WTC11 (cell line): ENCODE data around the gene PSMA3. TPM values are rescaled to one million over a fixed set of nuclear protein-coding genes. Genes with fewer than 3 reads are reported as not detected.

ENCODE experiments used
- ATAC-seq: fragments of 200-7000 bp; cut with Tn5 transposase; 2 replicates; pipeline ENCODE4 v1.10.0; 2021; ENCODE audit warnings: mild to moderate bottlenecking, moderate library complexity
- CTCF ChIA-PET: fragments of 300-600 bp; sonication (Branson Sonifier 250); formaldehyde crosslinking; loops from one replicate; lab custom pipeline; 2021; ENCODE audit warnings: antibody characterized with exemption; lab: Charles Lee
- POLR2A ChIA-PET: fragments of 350-600 bp; sonication (Branson Sonifier 250); formaldehyde crosslinking; loops from one replicate; lab custom pipeline; 2021; ENCODE audit warnings: antibody characterized with exemption; lab: Charles Lee
- DNase-seq: peaks from one replicate; pipeline ENCODE4 v3.0.0; 2021; ENCODE audit warnings: low spot score
- H3K27ac Mint-ChIP-seq: 2 replicates; pipeline ENCODE4 v1.8.0; 2021; ENCODE audit warnings: mixed read lengths
- H3K27me3 Mint-ChIP-seq: 2 replicates; pipeline ENCODE4 v1.8.0; 2021; ENCODE audit warnings: low read depth, mild to moderate bottlenecking, moderate library complexity, mixed read lengths
- H3K36me3 Mint-ChIP-seq: 2 replicates; pipeline ENCODE4 v1.8.0; 2021; ENCODE audit warnings: mixed read lengths
- H3K4me1 Mint-ChIP-seq: 2 replicates; pipeline ENCODE4 v1.8.0; 2022; ENCODE audit warnings: mixed read lengths
- H3K4me3 Mint-ChIP-seq: 2 replicates; pipeline ENCODE4 v1.8.0; 2021; ENCODE audit warnings: mild to moderate bottlenecking, moderate library complexity, mixed read lengths
- H3K9me3 Mint-ChIP-seq: 2 replicates; pipeline ENCODE4 v1.8.0; 2021; ENCODE audit warnings: mixed read lengths
- ATF2 ChIP-seq: sonication (generic); formaldehyde crosslinking; IDR thresholded peaks from 2 replicates; pipeline ENCODE4 v1.8.1; 2022; ENCODE audit warnings: low read depth, missing genetic modification reagents, borderline replicate concordance
- CBFB ChIP-seq: sonication (generic); formaldehyde crosslinking; IDR thresholded peaks from 2 replicates; pipeline ENCODE4 v1.8.1; 2022; ENCODE audit warnings: mild to moderate bottlenecking, low read depth, missing genetic modification reagents
- CREB1 ChIP-seq: sonication (generic); formaldehyde crosslinking; IDR thresholded peaks from 2 replicates; pipeline ENCODE4 v1.8.0; 2023; ENCODE audit warnings: mild to moderate bottlenecking, missing genetic modification reagents
- E2F1 ChIP-seq: sonication (generic); formaldehyde crosslinking; IDR thresholded peaks from 2 replicates; pipeline ENCODE4 v1.8.0; 2022; ENCODE audit warnings: mild to moderate bottlenecking, missing genetic modification reagents
- E2F5 ChIP-seq: sonication (generic); formaldehyde crosslinking; IDR thresholded peaks from 2 replicates; pipeline ENCODE4 v1.8.1; 2022; ENCODE audit warnings: mild to moderate bottlenecking, moderate library complexity, missing genetic modification reagents
- EMX1 ChIP-seq: fragments of 250-450 bp; sonication (Bioruptor Pico); IDR thresholded peaks from 2 replicates; pipeline ENCODE4 v1.8.0; 2021; ENCODE audit warnings: mild to moderate bottlenecking
- FOXJ3 ChIP-seq: sonication (generic); formaldehyde crosslinking; IDR thresholded peaks from 2 replicates; pipeline ENCODE4 v1.9.0; 2021; ENCODE audit warnings: missing genetic modification reagents, mild to moderate bottlenecking, borderline replicate concordance
- FOXP1 ChIP-seq: sonication (generic); formaldehyde crosslinking; IDR thresholded peaks from 2 replicates; pipeline ENCODE4 v1.8.0; 2022; ENCODE audit warnings: missing genetic modification reagents, mild to moderate bottlenecking, moderate library complexity, borderline replicate concordance
- GRHL2 ChIP-seq: fragments of 250-450 bp; sonication (Bioruptor Pico); IDR thresholded peaks from 2 replicates; pipeline ENCODE4 v1.8.0; 2022; ENCODE audit warnings: mild to moderate bottlenecking, moderate library complexity; ENCODE audit not compliant: insufficient replicate concordance, severe bottlenecking
- MAX ChIP-seq: sonication (generic); formaldehyde crosslinking; IDR thresholded peaks from 2 replicates; pipeline ENCODE4 v1.8.0; 2022; ENCODE audit warnings: mild to moderate bottlenecking, missing genetic modification reagents
- NR1H2 ChIP-seq: sonication (generic); formaldehyde crosslinking; IDR thresholded peaks from 2 replicates; pipeline ENCODE4 v1.9.0; 2021; ENCODE audit warnings: mild to moderate bottlenecking, moderate library complexity, missing genetic modification reagents
- SMAD4 ChIP-seq: sonication (generic); formaldehyde crosslinking; IDR thresholded peaks from 2 replicates; pipeline ENCODE4 v1.8.0; 2022; ENCODE audit warnings: mild to moderate bottlenecking, missing genetic modification reagents
- SOX15 ChIP-seq: fragments of 250-450 bp; sonication (Bioruptor Pico); IDR thresholded peaks from 2 replicates; pipeline ENCODE4 v1.9.0; 2021; ENCODE audit warnings: mild to moderate bottlenecking
- TCF7 ChIP-seq: sonication (generic); formaldehyde crosslinking; IDR thresholded peaks from 2 replicates; pipeline ENCODE4 v1.8.0; 2022; ENCODE audit warnings: mild to moderate bottlenecking, low read depth, missing genetic modification reagents, moderate library complexity
- TEAD1 ChIP-seq: sonication (generic); formaldehyde crosslinking; IDR thresholded peaks from 2 replicates; pipeline ENCODE4 v1.8.0; 2022; ENCODE audit warnings: mild to moderate bottlenecking, missing genetic modification reagents
- TEAD4 ChIP-seq: sonication (generic); formaldehyde crosslinking; IDR thresholded peaks from 2 replicates; pipeline ENCODE4 v1.8.0; 2022; ENCODE audit warnings: mild to moderate bottlenecking, missing genetic modification reagents
- ZBTB21 ChIP-seq: sonication (generic); formaldehyde crosslinking; IDR thresholded peaks from 2 replicates; pipeline ENCODE4 v1.8.1; 2023; ENCODE audit warnings: mild to moderate bottlenecking, missing genetic modification reagents, borderline replicate concordance
- ZNF232 ChIP-seq: sonication (generic); formaldehyde crosslinking; IDR thresholded peaks from 2 replicates; pipeline ENCODE4 v1.8.0; 2022; ENCODE audit warnings: mild to moderate bottlenecking, missing genetic modification reagents
- ZNF671 ChIP-seq: fragments of 250-450 bp; sonication (Bioruptor Pico); IDR thresholded peaks from 2 replicates; pipeline ENCODE4 v1.8.0; 2021; ENCODE audit warnings: mild to moderate bottlenecking
- total RNA-seq: library from RNA; stranded (reverse); gene quantifications from 3 replicates; pipeline ENCODE4 v1.2.3, GENCODE V29; 2021
- TF ChIP-seq, protein P1 (sequence below): fragments of 250-450 bp; sonication (Bioruptor Pico); IDR thresholded peaks from 2 replicates; pipeline ENCODE4 v1.9.0; 2021; ENCODE audit warnings: mild to moderate bottlenecking
- TF ChIP-seq, protein P2 (sequence below): sonication (generic); formaldehyde crosslinking; IDR thresholded peaks from 2 replicates; pipeline ENCODE4 v1.8.0; 2023; ENCODE audit warnings: missing genetic modification reagents, mild to moderate bottlenecking, borderline replicate concordance
- TF ChIP-seq, protein P3 (sequence below): sonication (generic); formaldehyde crosslinking; IDR thresholded peaks from 2 replicates; pipeline ENCODE4 v1.8.1; 2022; ENCODE audit warnings: low read depth, mild to moderate bottlenecking, moderate library complexity, missing genetic modification reagents, borderline replicate concordance
- TF ChIP-seq, protein P4 (sequence below): fragments of 200-600 bp; IDR thresholded peaks from 2 replicates; pipeline ENCODE4 v1.8.0; 2022; ENCODE audit warnings: antibody characterized with exemption

PSMA3 gene
- total RNA-seq, 1 experiment from 2014 or later = 286 TPM

- no peak for TF ChIP-seq TEAD4 (CRISPR knock-in tag)
- no peak for TF ChIP-seq NR1H2 (CRISPR knock-in tag)
- no peak for TF ChIP-seq E2F5 (CRISPR knock-in tag)
- TF ChIP-seq EMX1 (CRISPR knock-in tag) = no peak
- TF ChIP-seq CBFB (CRISPR knock-in tag) = no peak
- no peak for TF ChIP-seq ATF2 (CRISPR knock-in tag)
- TF ChIP-seq, protein P1, sequence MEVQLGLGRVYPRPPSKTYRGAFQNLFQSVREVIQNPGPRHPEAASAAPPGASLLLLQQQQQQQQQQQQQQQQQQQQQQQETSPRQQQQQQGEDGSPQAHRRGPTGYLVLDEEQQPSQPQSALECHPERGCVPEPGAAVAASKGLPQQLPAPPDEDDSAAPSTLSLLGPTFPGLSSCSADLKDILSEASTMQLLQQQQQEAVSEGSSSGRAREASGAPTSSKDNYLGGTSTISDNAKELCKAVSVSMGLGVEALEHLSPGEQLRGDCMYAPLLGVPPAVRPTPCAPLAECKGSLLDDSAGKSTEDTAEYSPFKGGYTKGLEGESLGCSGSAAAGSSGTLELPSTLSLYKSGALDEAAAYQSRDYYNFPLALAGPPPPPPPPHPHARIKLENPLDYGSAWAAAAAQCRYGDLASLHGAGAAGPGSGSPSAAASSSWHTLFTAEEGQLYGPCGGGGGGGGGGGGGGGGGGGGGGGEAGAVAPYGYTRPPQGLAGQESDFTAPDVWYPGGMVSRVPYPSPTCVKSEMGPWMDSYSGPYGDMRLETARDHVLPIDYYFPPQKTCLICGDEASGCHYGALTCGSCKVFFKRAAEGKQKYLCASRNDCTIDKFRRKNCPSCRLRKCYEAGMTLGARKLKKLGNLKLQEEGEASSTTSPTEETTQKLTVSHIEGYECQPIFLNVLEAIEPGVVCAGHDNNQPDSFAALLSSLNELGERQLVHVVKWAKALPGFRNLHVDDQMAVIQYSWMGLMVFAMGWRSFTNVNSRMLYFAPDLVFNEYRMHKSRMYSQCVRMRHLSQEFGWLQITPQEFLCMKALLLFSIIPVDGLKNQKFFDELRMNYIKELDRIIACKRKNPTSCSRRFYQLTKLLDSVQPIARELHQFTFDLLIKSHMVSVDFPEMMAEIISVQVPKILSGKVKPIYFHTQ (CRISPR knock-in tag) = no peak
Observed at GRCh38 chr14:58282925-58283593, 38.4 kb downstream of the PSMA3 start (continued).

DNA sequence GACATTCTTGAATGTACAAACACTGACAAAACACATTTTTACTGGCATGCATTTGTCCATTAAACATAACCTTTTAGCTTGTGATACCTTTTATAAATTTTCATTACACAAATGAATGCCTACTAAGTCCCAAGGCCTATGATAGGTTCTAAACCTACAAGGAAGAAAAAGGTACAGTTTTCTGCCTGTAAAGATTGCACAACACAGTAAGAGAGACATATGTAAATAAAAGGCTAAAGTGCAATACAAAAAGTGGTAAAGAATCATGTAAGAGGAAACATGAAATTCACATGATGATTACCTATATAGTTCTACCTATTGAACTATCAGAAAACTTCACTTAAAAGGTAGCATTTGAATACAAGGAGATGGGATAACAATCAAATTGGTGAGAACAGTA lies 39.1 kb downstream of the PSMA3 start:
- ChIA-PET CTCF (no interaction called here), POLR2A (no interaction called here)
- Mint-ChIP-seq H3K9me3 (no peaks in the 10 kb centered on the region), H3K4me3 (no peak overlapping the region), H3K4me1 (no peaks in the 10 kb centered on the region), H3K27ac (no peak overlapping the region), H3K27me3 (no peaks in the 10 kb centered on the region), H3K36me3 (peaks cover 57% of the 10 kb centered on the region)
- no peak for ATAC-seq
- DNase-seq = no peak
- TF ChIP-seq MAX (CRISPR knock-in tag) (no peak), E2F1 (CRISPR knock-in tag) (no peak), FOXJ3 (CRISPR knock-in tag) (no peak), ZNF232 (CRISPR knock-in tag) (no peak), GRHL2 (CRISPR knock-in tag) (no peak), SOX15 (CRISPR knock-in tag) (no peak), ZBTB21 (CRISPR knock-in tag) (no peak), SMAD4 (no peak), TEAD1 (no peak), TCF7 (no peak), ZNF671 (CRISPR knock-in tag) (no peak), CREB1 (CRISPR knock-in tag) (no peak), FOXP1 (CRISPR knock-in tag) (no peak)
- TF ChIP-seq, protein P2, sequence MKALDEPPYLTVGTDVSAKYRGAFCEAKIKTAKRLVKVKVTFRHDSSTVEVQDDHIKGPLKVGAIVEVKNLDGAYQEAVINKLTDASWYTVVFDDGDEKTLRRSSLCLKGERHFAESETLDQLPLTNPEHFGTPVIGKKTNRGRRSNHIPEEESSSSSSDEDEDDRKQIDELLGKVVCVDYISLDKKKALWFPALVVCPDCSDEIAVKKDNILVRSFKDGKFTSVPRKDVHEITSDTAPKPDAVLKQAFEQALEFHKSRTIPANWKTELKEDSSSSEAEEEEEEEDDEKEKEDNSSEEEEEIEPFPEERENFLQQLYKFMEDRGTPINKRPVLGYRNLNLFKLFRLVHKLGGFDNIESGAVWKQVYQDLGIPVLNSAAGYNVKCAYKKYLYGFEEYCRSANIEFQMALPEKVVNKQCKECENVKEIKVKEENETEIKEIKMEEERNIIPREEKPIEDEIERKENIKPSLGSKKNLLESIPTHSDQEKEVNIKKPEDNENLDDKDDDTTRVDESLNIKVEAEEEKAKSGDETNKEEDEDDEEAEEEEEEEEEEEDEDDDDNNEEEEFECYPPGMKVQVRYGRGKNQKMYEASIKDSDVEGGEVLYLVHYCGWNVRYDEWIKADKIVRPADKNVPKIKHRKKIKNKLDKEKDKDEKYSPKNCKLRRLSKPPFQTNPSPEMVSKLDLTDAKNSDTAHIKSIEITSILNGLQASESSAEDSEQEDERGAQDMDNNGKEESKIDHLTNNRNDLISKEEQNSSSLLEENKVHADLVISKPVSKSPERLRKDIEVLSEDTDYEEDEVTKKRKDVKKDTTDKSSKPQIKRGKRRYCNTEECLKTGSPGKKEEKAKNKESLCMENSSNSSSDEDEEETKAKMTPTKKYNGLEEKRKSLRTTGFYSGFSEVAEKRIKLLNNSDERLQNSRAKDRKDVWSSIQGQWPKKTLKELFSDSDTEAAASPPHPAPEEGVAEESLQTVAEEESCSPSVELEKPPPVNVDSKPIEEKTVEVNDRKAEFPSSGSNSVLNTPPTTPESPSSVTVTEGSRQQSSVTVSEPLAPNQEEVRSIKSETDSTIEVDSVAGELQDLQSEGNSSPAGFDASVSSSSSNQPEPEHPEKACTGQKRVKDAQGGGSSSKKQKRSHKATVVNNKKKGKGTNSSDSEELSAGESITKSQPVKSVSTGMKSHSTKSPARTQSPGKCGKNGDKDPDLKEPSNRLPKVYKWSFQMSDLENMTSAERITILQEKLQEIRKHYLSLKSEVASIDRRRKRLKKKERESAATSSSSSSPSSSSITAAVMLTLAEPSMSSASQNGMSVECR (CRISPR knock-in tag) = no peak
- TF ChIP-seq, protein P3, sequence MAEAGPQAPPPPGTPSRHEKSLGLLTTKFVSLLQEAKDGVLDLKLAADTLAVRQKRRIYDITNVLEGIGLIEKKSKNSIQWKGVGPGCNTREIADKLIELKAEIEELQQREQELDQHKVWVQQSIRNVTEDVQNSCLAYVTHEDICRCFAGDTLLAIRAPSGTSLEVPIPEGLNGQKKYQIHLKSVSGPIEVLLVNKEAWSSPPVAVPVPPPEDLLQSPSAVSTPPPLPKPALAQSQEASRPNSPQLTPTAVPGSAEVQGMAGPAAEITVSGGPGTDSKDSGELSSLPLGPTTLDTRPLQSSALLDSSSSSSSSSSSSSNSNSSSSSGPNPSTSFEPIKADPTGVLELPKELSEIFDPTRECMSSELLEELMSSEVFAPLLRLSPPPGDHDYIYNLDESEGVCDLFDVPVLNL (CRISPR knock-in tag) = no peak
- TF ChIP-seq, protein P4, sequence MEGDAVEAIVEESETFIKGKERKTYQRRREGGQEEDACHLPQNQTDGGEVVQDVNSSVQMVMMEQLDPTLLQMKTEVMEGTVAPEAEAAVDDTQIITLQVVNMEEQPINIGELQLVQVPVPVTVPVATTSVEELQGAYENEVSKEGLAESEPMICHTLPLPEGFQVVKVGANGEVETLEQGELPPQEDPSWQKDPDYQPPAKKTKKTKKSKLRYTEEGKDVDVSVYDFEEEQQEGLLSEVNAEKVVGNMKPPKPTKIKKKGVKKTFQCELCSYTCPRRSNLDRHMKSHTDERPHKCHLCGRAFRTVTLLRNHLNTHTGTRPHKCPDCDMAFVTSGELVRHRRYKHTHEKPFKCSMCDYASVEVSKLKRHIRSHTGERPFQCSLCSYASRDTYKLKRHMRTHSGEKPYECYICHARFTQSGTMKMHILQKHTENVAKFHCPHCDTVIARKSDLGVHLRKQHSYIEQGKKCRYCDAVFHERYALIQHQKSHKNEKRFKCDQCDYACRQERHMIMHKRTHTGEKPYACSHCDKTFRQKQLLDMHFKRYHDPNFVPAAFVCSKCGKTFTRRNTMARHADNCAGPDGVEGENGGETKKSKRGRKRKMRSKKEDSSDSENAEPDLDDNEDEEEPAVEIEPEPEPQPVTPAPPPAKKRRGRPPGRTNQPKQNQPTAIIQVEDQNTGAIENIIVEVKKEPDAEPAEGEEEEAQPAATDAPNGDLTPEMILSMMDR = no peak
